ENCODE data around the gene AP1S1. TPM values are rescaled to one million over a fixed set of nuclear protein-coding genes. Genes with fewer than 3 reads are reported as not detected.

Gene AP1S1
- total RNA-seq, 2 experiments from 2014 or later = 3.0 to 3.9 TPM

DNA sequence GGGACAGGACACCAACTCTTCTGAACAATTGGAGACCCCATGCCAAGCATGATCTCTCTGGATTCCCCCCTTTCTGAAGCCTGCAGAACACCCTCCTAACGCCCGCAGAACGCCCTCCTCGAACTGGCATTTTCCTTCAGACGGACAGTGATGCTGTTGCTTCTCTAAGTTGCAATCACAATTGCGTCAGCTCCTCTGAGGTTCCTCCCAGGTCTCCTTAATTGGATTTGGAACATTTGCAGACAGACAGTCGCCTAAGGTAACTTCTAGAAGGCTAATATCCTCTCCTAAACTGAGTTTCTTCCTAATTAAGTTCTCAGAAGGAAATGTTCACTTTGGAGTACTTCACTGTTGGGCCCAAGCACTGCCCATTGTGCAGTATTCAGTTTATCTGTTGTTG, 47.9 kb upstream of the AP1S1 start:
- Mint-ChIP-seq H3K27me3 (peaks cover 35% of the 10 kb centered on the region), H3K4me1 (ENCODE audit: low read depth) (no peaks in the 10 kb centered on the region), H3K27ac (no peak overlapping the region), H3K4me3 (no peak overlapping the region), H3K9me3 (no peaks in the 10 kb centered on the region), H3K36me3 (ENCODE audit: low read depth) (no peaks in the 10 kb centered on the region)
- no peaks in the 10 kb centered on the region for H3K4me1 ChIP-seq (ENCODE audit: insufficient read depth, low read length)
- H3K36me3 ChIP-seq (ENCODE audit: insufficient read depth, low read length) = no peaks in the 10 kb centered on the region
- ATAC-seq (ENCODE audit: poor library complexity) = no peak
- TF ChIP-seq, protein P1, sequence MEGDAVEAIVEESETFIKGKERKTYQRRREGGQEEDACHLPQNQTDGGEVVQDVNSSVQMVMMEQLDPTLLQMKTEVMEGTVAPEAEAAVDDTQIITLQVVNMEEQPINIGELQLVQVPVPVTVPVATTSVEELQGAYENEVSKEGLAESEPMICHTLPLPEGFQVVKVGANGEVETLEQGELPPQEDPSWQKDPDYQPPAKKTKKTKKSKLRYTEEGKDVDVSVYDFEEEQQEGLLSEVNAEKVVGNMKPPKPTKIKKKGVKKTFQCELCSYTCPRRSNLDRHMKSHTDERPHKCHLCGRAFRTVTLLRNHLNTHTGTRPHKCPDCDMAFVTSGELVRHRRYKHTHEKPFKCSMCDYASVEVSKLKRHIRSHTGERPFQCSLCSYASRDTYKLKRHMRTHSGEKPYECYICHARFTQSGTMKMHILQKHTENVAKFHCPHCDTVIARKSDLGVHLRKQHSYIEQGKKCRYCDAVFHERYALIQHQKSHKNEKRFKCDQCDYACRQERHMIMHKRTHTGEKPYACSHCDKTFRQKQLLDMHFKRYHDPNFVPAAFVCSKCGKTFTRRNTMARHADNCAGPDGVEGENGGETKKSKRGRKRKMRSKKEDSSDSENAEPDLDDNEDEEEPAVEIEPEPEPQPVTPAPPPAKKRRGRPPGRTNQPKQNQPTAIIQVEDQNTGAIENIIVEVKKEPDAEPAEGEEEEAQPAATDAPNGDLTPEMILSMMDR (IDR thresholded peaks at IDR 0.05) = no peak
- no peak for DNase-seq
- peaks cover 18 to 24% of the 10 kb centered on the region in 2 experiments for H3K27me3 ChIP-seq (ENCODE audit: control insufficient read depth in 1 of 2, insufficient read depth in 2 of 2, low read length in 2 of 2)
- intact Hi-C loops (cut with DNase I, micrococcal nuclease) = no loop called here
- H3K9me3 ChIP-seq (ENCODE audit: control insufficient read depth in 1 of 2, insufficient read depth in 1 of 2, low read length in 2 of 2) = no peaks in the 10 kb centered on the region
- ChIA-PET CTCF (interaction anchor here (1.0 kb wide), 1 partner anchor 29 kb away, joined by 3 read pairs; no protein-coding TSS in a partner anchor), POLR2A (no interaction called here)
- no peak overlapping the region for H3K27ac ChIP-seq (ENCODE audit: low read depth in 1 of 2, low read length in 2 of 2)
- H3K4me3 ChIP-seq (ENCODE audit: low read length) = no peak overlapping the region

DNA sequence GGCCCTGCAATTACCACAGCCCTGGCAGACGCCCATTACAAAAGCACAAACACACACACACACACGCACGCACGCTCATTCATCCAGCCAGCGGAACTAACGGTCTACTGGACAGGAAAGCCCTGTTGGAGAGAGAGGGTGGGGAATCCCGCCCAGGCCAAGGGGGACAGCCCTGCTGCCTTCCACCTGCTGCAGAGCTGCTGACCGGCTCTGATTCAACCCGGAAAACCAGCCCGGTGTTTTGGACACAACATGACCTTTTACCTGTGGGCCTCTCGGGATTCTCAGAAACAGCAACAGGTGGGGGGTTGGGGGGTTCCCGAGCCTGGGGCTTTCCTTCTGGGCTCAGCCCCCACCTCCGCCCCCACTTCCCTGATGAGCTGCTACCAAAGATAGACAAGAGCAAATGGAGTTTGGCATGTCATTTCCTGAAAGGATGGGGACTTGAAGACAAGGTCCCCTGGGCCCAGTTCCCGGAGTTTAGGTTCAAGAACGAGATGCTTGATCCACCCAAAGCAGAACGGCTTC, 45.9 kb upstream of the AP1S1 start:
- Mint-ChIP-seq H3K4me3 (no peak overlapping the region), H3K36me3 (ENCODE audit: low read depth) (no peaks in the 10 kb centered on the region), H3K27me3 (peaks cover 24% of the 10 kb centered on the region), H3K9me3 (no peaks in the 10 kb centered on the region), H3K27ac (no peak overlapping the region), H3K4me1 (ENCODE audit: low read depth) (no peaks in the 10 kb centered on the region)
- intact Hi-C loops (cut with DNase I, micrococcal nuclease) = no loop called here
- no peaks in the 10 kb centered on the region for H3K9me3 ChIP-seq (ENCODE audit: control insufficient read depth in 1 of 2, insufficient read depth in 1 of 2, low read length in 2 of 2)
- H3K27me3 ChIP-seq (ENCODE audit: control insufficient read depth in 1 of 2, insufficient read depth in 2 of 2, low read length in 2 of 2) = peaks cover 6 to 11% of the 10 kb centered on the region in 2 experiments
- H3K27ac ChIP-seq (ENCODE audit: low read depth in 1 of 2, low read length in 2 of 2) = no peak overlapping the region
- ChIA-PET CTCF (no interaction called here), POLR2A (no interaction called here)
- TF ChIP-seq, protein P1 (IDR thresholded peaks at IDR 0.05) = no peak
- no peak overlapping the region for H3K4me3 ChIP-seq (ENCODE audit: low read length)
- no peak for ATAC-seq (ENCODE audit: poor library complexity)
- DNase-seq = peak in 2 of 14 experiments; percentile 46 to 63
- no peaks in the 10 kb centered on the region for H3K4me1 ChIP-seq (ENCODE audit: insufficient read depth, low read length)
- no peaks in the 10 kb centered on the region for H3K36me3 ChIP-seq (ENCODE audit: insufficient read depth, low read length)

DNA sequence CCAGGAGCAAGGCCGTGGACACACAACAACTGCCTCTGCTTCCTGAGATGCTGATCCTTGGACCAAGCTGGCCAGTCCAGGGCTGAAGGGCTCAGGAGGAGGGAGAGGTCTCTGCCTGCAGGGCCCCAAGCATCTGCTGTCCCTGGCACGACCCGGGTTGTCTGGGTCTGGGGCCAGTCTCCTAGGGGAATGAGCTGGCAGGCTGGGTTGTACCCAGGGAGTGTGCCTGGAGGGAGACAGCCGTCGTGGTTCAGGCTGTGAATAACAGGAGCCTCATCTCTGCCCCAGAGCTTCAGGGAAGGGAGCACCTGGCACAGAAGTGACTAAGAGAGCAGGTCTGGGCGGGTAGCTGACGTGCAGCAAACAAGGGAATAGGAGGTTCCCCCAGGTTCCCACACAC, 45.3 kb upstream of the AP1S1 start:
- ATAC-seq (ENCODE audit: poor library complexity) = no peak
- intact Hi-C loops (cut with DNase I, micrococcal nuclease) = no loop called here
- DNase-seq = no peak
- Mint-ChIP-seq H3K4me1 (ENCODE audit: low read depth) (no peaks in the 10 kb centered on the region), H3K27ac (no peak overlapping the region), H3K4me3 (no peak overlapping the region), H3K9me3 (no peaks in the 10 kb centered on the region), H3K36me3 (ENCODE audit: low read depth) (no peaks in the 10 kb centered on the region), H3K27me3 (peaks cover 18% of the 10 kb centered on the region)
- Histone ChIP-seq H3K27ac (ENCODE audit: low read depth in 1 of 2, low read length in 2 of 2) (no peak overlapping the region), H3K36me3 (ENCODE audit: insufficient read depth, low read length) (no peaks in the 10 kb centered on the region), H3K9me3 (ENCODE audit: control insufficient read depth in 1 of 2, insufficient read depth in 1 of 2, low read length in 2 of 2) (no peaks in the 10 kb centered on the region), H3K27me3 (ENCODE audit: control insufficient read depth in 1 of 2, insufficient read depth in 2 of 2, low read length in 2 of 2) (peaks cover 3 to 8% of the 10 kb centered on the region in 2 experiments), H3K4me1 (ENCODE audit: insufficient read depth, low read length) (no peaks in the 10 kb centered on the region), H3K4me3 (ENCODE audit: low read length) (no peak overlapping the region)
- TF ChIP-seq, protein P1 (IDR thresholded peaks at IDR 0.05) = no peak
- ChIA-PET CTCF (no interaction called here), POLR2A (no interaction called here)

All from CD4-positive, alpha-beta T cell (primary cell).